SK-N-SH treated with all-trans-retinoic acid at 6 μM for 48 hours (cell line): ENCODE measurements around the gene RAB8A.

Experiments
- ATAC-seq: fragments of 200-7000 bp; cut with Tn5 transposase; 3 replicates; pipeline ENCODE4 v1.9.1; 2020; ENCODE audit warnings: mild to moderate bottlenecking, moderate library complexity
- ARNTL ChIP-seq: fragments of 450-650 bp; formaldehyde crosslinking; IDR thresholded peaks from 2 replicates; pipeline ENCODE4 v1.5.0; 2020; ENCODE audit warnings: low read depth, mild to moderate bottlenecking, moderate library complexity, borderline replicate concordance
- BACH2 ChIP-seq: fragments of 250-450 bp; sonication (Bioruptor Pico); IDR thresholded peaks from 2 replicates; pipeline ENCODE4 v1.9.0; 2021; ENCODE audit warnings: mild to moderate bottlenecking, borderline replicate concordance
- CSDC2 ChIP-seq: fragments of 250-450 bp; sonication (Bioruptor Pico); IDR thresholded peaks from 2 replicates; pipeline ENCODE4 v1.5.0; 2020; ENCODE audit warnings: mild to moderate bottlenecking, moderate library complexity
- ESRRG ChIP-seq: fragments of 250-450 bp; sonication (Bioruptor Pico); IDR thresholded peaks from 2 replicates; pipeline ENCODE4 v1.6.1; 2021; ENCODE audit warnings: mild to moderate bottlenecking
- ISL1 ChIP-seq: fragments of 250-450 bp; sonication (Bioruptor Pico); IDR thresholded peaks from 2 replicates; pipeline ENCODE4 v2.1.2; 2022; ENCODE audit warnings: mild to moderate bottlenecking, moderate library complexity
- OSR1 ChIP-seq: fragments of 250-450 bp; sonication (Bioruptor Pico); IDR thresholded peaks from 2 replicates; pipeline ENCODE4 v1.8.0; 2022; ENCODE audit warnings: moderate library complexity, mild to moderate bottlenecking, inconsistent platforms
- PPARA ChIP-seq: fragments of 250-450 bp; sonication (Bioruptor Pico); IDR thresholded peaks from 2 replicates; pipeline ENCODE4 v1.5.0; 2020; ENCODE audit warnings: mild to moderate bottlenecking, borderline replicate concordance
- RARB ChIP-seq: fragments of 250-450 bp; sonication (Bioruptor Pico); IDR thresholded peaks from 2 replicates; pipeline ENCODE4 v1.8.0; 2021; ENCODE audit warnings: mild to moderate bottlenecking, moderate library complexity
- SNAI2 ChIP-seq: fragments of 250-450 bp; sonication (Bioruptor Pico); IDR thresholded peaks from 2 replicates; pipeline ENCODE4 v1.5.0; 2020; ENCODE audit warnings: mild to moderate bottlenecking, moderate library complexity
- TOX ChIP-seq: fragments of 250-450 bp; sonication (Bioruptor Pico); IDR thresholded peaks from 2 replicates; pipeline ENCODE4 v1.8.0; 2021; ENCODE audit warnings: mild to moderate bottlenecking, moderate library complexity, borderline replicate concordance
- ZC3H10 ChIP-seq: fragments of 250-450 bp; sonication (Bioruptor Pico); IDR thresholded peaks from 2 replicates; pipeline ENCODE4 v1.5.1; 2021; ENCODE audit warnings: mild to moderate bottlenecking, moderate library complexity
- ZFP3 ChIP-seq: fragments of 250-450 bp; sonication (Bioruptor Pico); IDR thresholded peaks from 2 replicates; pipeline ENCODE4 v1.5.0; 2020; ENCODE audit warnings: mild to moderate bottlenecking, moderate library complexity
- ZFP30 ChIP-seq: fragments of 450-650 bp; formaldehyde crosslinking; IDR thresholded peaks from 2 replicates; pipeline ENCODE4 v1.5.0; 2022; ENCODE audit warnings: mild to moderate bottlenecking, moderate library complexity
- ZNF565 ChIP-seq: fragments of 450-650 bp; formaldehyde crosslinking; conservative IDR thresholded peaks from 2 replicates; pipeline ENCODE4 v1.5.0; 2020; ENCODE audit warnings: low read depth, mild to moderate bottlenecking, moderate library complexity
- ZNF70 ChIP-seq: fragments of 450-650 bp; formaldehyde crosslinking; IDR thresholded peaks from 2 replicates; pipeline ENCODE4 v1.5.0; 2020; ENCODE audit warnings: mild to moderate bottlenecking, moderate library complexity
- ZNF8 ChIP-seq: fragments of 450-650 bp; formaldehyde crosslinking; IDR thresholded peaks from 2 replicates; pipeline ENCODE4 v1.5.0; 2020; ENCODE audit warnings: mild to moderate bottlenecking, moderate library complexity
- TF ChIP-seq, protein P1 (sequence below): fragments of 250-450 bp; sonication (Bioruptor Pico); IDR thresholded peaks from 2 replicates; pipeline ENCODE4 v1.5.0; 2020; ENCODE audit warnings: mild to moderate bottlenecking, moderate library complexity
- TF ChIP-seq, protein P2 (sequence below): fragments of 250-450 bp; sonication (Bioruptor Pico); IDR thresholded peaks from 2 replicates; pipeline ENCODE4 v1.5.1; 2020; ENCODE audit warnings: low read depth, mild to moderate bottlenecking, moderate library complexity
- TF ChIP-seq, protein P3 (sequence below): fragments of 250-450 bp; sonication (Bioruptor Pico); IDR thresholded peaks from 2 replicates; pipeline ENCODE4 v1.8.0; 2020; ENCODE audit warnings: mild to moderate bottlenecking, moderate library complexity, borderline replicate concordance
- TF ChIP-seq, protein P4 (sequence below): fragments of 250-450 bp; sonication (Bioruptor Pico); IDR thresholded peaks from 2 replicates; pipeline ENCODE4 v1.5.1; 2021; ENCODE audit warnings: mild to moderate bottlenecking, moderate library complexity
- TF ChIP-seq, protein P5 (sequence below): fragments of 250-450 bp; sonication (Bioruptor Pico); IDR thresholded peaks from 2 replicates; pipeline ENCODE4 v1.8.0; 2021; ENCODE audit warnings: low read depth, mild to moderate bottlenecking, moderate library complexity, borderline replicate concordance

RAB8A gene

DNA sequence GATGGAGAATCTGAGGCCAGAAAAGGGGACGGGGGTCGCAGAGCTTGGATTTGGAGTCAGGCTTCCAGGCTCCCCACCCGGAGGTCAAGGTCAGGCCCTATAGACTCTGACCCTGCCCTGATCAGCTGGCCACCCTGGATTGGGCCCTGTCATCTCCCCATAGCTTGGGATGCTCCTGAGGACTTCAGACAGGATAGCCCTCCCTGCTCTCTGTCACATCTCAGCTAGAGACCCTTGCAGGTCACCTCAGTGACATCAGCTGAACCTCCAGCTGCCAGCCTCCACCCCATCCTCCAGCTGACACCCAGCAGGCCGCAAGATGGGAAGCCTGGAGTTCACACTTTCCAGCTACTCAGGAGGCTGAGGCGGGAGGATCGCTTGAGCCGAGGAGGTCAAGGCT lies 38.2 kb upstream of the RAB8A start:
- TF ChIP-seq ZNF70 (CRISPR knock-in tag) (no peak), ZNF8 (no peak), RARB (CRISPR knock-in tag) (no peak), ISL1 (no peak), TOX (no peak), ESRRG (CRISPR knock-in tag) (no peak), CSDC2 (CRISPR knock-in tag) (no peak), ZC3H10 (no peak), BACH2 (CRISPR knock-in tag) (no peak), ZFP30 (CRISPR knock-in tag) (no peak), SNAI2 (CRISPR knock-in tag) (no peak), ARNTL (CRISPR knock-in tag) (no peak), ZNF565 (no peak), OSR1 (CRISPR knock-in tag) (no peak), PPARA (CRISPR knock-in tag) (no peak)
- TF ChIP-seq, protein P1, sequence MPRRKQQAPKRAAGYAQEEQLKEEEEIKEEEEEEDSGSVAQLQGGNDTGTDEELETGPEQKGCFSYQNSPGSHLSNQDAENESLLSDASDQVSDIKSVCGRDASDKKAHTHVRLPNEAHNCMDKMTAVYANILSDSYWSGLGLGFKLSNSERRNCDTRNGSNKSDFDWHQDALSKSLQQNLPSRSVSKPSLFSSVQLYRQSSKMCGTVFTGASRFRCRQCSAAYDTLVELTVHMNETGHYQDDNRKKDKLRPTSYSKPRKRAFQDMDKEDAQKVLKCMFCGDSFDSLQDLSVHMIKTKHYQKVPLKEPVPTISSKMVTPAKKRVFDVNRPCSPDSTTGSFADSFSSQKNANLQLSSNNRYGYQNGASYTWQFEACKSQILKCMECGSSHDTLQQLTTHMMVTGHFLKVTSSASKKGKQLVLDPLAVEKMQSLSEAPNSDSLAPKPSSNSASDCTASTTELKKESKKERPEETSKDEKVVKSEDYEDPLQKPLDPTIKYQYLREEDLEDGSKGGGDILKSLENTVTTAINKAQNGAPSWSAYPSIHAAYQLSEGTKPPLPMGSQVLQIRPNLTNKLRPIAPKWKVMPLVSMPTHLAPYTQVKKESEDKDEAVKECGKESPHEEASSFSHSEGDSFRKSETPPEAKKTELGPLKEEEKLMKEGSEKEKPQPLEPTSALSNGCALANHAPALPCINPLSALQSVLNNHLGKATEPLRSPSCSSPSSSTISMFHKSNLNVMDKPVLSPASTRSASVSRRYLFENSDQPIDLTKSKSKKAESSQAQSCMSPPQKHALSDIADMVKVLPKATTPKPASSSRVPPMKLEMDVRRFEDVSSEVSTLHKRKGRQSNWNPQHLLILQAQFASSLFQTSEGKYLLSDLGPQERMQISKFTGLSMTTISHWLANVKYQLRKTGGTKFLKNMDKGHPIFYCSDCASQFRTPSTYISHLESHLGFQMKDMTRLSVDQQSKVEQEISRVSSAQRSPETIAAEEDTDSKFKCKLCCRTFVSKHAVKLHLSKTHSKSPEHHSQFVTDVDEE (CRISPR knock-in tag), result no peak
- TF ChIP-seq, protein P2, sequence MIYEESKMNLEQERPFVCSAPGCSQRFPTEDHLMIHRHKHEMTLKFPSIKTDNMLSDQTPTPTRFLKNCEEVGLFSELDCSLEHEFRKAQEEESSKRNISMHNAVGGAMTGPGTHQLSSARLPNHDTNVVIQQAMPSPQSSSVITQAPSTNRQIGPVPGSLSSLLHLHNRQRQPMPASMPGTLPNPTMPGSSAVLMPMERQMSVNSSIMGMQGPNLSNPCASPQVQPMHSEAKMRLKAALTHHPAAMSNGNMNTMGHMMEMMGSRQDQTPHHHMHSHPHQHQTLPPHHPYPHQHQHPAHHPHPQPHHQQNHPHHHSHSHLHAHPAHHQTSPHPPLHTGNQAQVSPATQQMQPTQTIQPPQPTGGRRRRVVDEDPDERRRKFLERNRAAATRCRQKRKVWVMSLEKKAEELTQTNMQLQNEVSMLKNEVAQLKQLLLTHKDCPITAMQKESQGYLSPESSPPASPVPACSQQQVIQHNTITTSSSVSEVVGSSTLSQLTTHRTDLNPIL (CRISPR knock-in tag), result no peak
- TF ChIP-seq, protein P3, sequence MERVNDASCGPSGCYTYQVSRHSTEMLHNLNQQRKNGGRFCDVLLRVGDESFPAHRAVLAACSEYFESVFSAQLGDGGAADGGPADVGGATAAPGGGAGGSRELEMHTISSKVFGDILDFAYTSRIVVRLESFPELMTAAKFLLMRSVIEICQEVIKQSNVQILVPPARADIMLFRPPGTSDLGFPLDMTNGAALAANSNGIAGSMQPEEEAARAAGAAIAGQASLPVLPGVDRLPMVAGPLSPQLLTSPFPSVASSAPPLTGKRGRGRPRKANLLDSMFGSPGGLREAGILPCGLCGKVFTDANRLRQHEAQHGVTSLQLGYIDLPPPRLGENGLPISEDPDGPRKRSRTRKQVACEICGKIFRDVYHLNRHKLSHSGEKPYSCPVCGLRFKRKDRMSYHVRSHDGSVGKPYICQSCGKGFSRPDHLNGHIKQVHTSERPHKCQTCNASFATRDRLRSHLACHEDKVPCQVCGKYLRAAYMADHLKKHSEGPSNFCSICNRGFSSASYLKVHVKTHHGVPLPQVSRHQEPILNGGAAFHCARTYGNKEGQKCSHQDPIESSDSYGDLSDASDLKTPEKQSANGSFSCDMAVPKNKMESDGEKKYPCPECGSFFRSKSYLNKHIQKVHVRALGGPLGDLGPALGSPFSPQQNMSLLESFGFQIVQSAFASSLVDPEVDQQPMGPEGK (CRISPR knock-in tag), result no peak
- TF ChIP-seq, protein P4, sequence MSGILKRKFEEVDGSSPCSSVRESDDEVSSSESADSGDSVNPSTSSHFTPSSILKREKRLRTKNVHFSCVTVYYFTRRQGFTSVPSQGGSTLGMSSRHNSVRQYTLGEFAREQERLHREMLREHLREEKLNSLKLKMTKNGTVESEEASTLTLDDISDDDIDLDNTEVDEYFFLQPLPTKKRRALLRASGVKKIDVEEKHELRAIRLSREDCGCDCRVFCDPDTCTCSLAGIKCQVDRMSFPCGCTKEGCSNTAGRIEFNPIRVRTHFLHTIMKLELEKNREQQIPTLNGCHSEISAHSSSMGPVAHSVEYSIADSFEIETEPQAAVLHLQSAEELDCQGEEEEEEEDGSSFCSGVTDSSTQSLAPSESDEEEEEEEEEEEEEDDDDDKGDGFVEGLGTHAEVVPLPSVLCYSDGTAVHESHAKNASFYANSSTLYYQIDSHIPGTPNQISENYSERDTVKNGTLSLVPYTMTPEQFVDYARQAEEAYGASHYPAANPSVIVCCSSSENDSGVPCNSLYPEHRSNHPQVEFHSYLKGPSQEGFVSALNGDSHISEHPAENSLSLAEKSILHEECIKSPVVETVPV (CRISPR knock-in tag), result no peak
- TF ChIP-seq, protein P5, sequence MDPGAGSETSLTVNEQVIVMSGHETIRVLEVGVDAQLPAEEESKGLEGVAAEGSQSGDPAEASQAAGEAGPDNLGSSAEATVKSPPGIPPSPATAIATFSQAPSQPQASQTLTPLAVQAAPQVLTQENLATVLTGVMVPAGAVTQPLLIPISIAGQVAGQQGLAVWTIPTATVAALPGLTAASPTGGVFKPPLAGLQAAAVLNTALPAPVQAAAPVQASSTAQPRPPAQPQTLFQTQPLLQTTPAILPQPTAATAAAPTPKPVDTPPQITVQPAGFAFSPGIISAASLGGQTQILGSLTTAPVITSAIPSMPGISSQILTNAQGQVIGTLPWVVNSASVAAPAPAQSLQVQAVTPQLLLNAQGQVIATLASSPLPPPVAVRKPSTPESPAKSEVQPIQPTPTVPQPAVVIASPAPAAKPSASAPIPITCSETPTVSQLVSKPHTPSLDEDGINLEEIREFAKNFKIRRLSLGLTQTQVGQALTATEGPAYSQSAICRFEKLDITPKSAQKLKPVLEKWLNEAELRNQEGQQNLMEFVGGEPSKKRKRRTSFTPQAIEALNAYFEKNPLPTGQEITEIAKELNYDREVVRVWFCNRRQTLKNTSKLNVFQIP, result no peak
- ATAC-seq, result no peak

DNA sequence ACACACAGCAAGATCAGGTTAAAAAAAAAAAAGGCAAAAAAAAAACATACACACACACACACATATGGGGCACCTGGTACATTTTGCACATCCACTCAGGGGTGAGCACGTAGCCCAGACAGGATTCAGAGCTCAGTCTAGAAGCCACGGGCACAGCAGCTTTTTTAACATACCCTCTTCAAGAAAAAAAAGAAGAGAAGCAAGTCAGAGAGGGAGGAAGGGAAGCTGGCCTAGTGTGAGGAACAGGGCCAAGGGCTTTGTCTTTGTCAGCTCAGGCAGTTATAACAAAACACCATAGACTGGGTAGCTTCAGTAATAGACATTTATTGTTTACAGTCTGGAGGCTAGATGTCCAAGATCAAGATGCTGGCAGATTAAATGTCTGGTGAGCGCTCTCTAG lies 37.7 kb upstream of the RAB8A start:
- TF ChIP-seq ARNTL (CRISPR knock-in tag), result no peak
- TF ChIP-seq ZFP3, result no peak
- TF ChIP-seq ZFP30 (CRISPR knock-in tag), result no peak
- no peak for TF ChIP-seq ZNF565
- no peak for TF ChIP-seq ZNF70 (CRISPR knock-in tag)
- TF ChIP-seq CSDC2 (CRISPR knock-in tag), result no peak
- TF ChIP-seq OSR1 (CRISPR knock-in tag), result no peak
- no peak for TF ChIP-seq BACH2 (CRISPR knock-in tag)
- TF ChIP-seq ZC3H10, result no peak
- no peak for TF ChIP-seq PPARA (CRISPR knock-in tag)
- TF ChIP-seq ESRRG (CRISPR knock-in tag), result no peak
- no peak for TF ChIP-seq TOX
- TF ChIP-seq SNAI2 (CRISPR knock-in tag), result no peak
- ATAC-seq, result no peak
